Measurements from ENCODE around the gene C1QTNF6. TPM values are rescaled to one million over a fixed set of nuclear protein-coding genes. Genes with fewer than 3 reads are reported as not detected.
A peak's percentile ranks its signal among the peaks of the same experiment; 100 is the strongest.

C1QTNF6 gene
- total and polyA plus RNA-seq, 2 experiments from 2014 or later: 23.6 to 29.7 TPM

- Histone ChIP-seq H3K4me3 (no peak overlapping the region), H3K4me1 (ENCODE audit: insufficient read depth) (peaks cover 32% of the 10 kb centered on the region), H3K9me3 (ENCODE audit: low read depth) (no peaks in the 10 kb centered on the region), H3K27ac (no peak overlapping the region), H3K27me3 (no peaks in the 10 kb centered on the region), H2AFZ (no peak overlapping the region), H3K36me3 (replicated peaks; ENCODE audit: insufficient read depth, low read depth) (no peaks in the 10 kb centered on the region), H3K9me2 (replicated peaks; ENCODE audit: insufficient read depth) (no peaks in the 10 kb centered on the region), H4K20me1 (ENCODE audit: insufficient read depth, poor library complexity, severe bottlenecking) (no peaks in the 10 kb centered on the region), H3K4me2 (no peak overlapping the region), H3K79me2 (no peaks in the 10 kb centered on the region)
- no peak for DNase-seq (ENCODE audit: low spot score)
- TF ChIP-seq, protein P1, sequence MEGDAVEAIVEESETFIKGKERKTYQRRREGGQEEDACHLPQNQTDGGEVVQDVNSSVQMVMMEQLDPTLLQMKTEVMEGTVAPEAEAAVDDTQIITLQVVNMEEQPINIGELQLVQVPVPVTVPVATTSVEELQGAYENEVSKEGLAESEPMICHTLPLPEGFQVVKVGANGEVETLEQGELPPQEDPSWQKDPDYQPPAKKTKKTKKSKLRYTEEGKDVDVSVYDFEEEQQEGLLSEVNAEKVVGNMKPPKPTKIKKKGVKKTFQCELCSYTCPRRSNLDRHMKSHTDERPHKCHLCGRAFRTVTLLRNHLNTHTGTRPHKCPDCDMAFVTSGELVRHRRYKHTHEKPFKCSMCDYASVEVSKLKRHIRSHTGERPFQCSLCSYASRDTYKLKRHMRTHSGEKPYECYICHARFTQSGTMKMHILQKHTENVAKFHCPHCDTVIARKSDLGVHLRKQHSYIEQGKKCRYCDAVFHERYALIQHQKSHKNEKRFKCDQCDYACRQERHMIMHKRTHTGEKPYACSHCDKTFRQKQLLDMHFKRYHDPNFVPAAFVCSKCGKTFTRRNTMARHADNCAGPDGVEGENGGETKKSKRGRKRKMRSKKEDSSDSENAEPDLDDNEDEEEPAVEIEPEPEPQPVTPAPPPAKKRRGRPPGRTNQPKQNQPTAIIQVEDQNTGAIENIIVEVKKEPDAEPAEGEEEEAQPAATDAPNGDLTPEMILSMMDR (IDR thresholded peaks at IDR 0.05; ENCODE audit: poor library complexity): no peak
- WGBS (ENCODE audit: low lambda C conversion rate, missing lambda C conversion rate): 88% methylated on average over 15 of the region's 15 CpGs
These were observed 7.4 kb downstream of the C1QTNF6 start for GRCh38 chr22:37180531-37181231.

- Histone ChIP-seq H3K27me3 (no peaks in the 10 kb centered on the region), H3K36me3 (replicated peaks; ENCODE audit: insufficient read depth, low read depth) (no peaks in the 10 kb centered on the region), H3K4me3 (no peak overlapping the region), H3K9me3 (ENCODE audit: low read depth) (no peaks in the 10 kb centered on the region), H4K20me1 (ENCODE audit: insufficient read depth, poor library complexity, severe bottlenecking) (no peaks in the 10 kb centered on the region), H3K9me2 (replicated peaks; ENCODE audit: insufficient read depth) (no peaks in the 10 kb centered on the region), H3K4me2 (no peak overlapping the region), H3K4me1 (ENCODE audit: insufficient read depth) (peaks cover 36% of the 10 kb centered on the region), H2AFZ (no peak overlapping the region), H3K79me2 (no peaks in the 10 kb centered on the region), H3K27ac (no peak overlapping the region)
- DNase-seq (ENCODE audit: low spot score): no peak
- 91% methylated on average over 30 of the region's 31 CpGs for WGBS (ENCODE audit: low lambda C conversion rate, missing lambda C conversion rate)
- TF ChIP-seq EZH2 (IDR thresholded peaks at IDR 0.05; ENCODE audit: borderline replicate concordance) (no peak), EZH2phosphoT487 (IDR thresholded peaks at IDR 0.05; ENCODE audit: low read depth, severe bottlenecking, unreplicated experiment) (no peak)
- TF ChIP-seq, protein P1 (IDR thresholded peaks at IDR 0.05; ENCODE audit: poor library complexity): no peak
These were observed 8.2 kb downstream of the C1QTNF6 start for GRCh38 chr22:37179622-37180420.

- no peaks in the 10 kb centered on the region for H4K20me1 ChIP-seq (ENCODE audit: insufficient read depth, poor library complexity, severe bottlenecking)
- 93% methylated on average over 10 of the region's 10 CpGs for WGBS (ENCODE audit: low lambda C conversion rate, missing lambda C conversion rate)
- H2AFZ ChIP-seq: no peak overlapping the region
- DNase-seq (ENCODE audit: low spot score): no peak
- peaks cover 36% of the 10 kb centered on the region for H3K4me1 ChIP-seq (ENCODE audit: insufficient read depth)
- TF ChIP-seq EZH2 (IDR thresholded peaks at IDR 0.05; ENCODE audit: borderline replicate concordance) (no peak), EZH2phosphoT487 (IDR thresholded peaks at IDR 0.05; ENCODE audit: low read depth, severe bottlenecking, unreplicated experiment) (no peak)
- TF ChIP-seq, protein P1 (IDR thresholded peaks at IDR 0.05; ENCODE audit: poor library complexity): no peak
- H3K4me3 ChIP-seq: no peak overlapping the region
- no peaks in the 10 kb centered on the region for H3K9me3 ChIP-seq (ENCODE audit: low read depth)
- no peaks in the 10 kb centered on the region for H3K9me2 ChIP-seq (replicated peaks; ENCODE audit: insufficient read depth)
- no peaks in the 10 kb centered on the region for H3K36me3 ChIP-seq (replicated peaks; ENCODE audit: insufficient read depth, low read depth)
- no peaks in the 10 kb centered on the region for H3K27me3 ChIP-seq
- H3K79me2 ChIP-seq: no peaks in the 10 kb centered on the region
- peak overlapping the region; percentile 80 for H3K27ac ChIP-seq
- peak overlapping the region; percentile 57 for H3K4me2 ChIP-seq
These were observed 8.9 kb downstream of the C1QTNF6 start for GRCh38 chr22:37179126-37179470.

Data from hepatocyte (in vitro differentiated cells).